Effector CD4-positive, alpha-beta T cell (primary cell): ENCODE results near the gene PKP2.

Source experiments
- DNase-seq: peaks from one replicate; pipeline ENCODE4 v3.0.0-alpha.2; 2020

Gene PKP2

GRCh38 chr12:32742133-32742532 lies 154.4 kb downstream of the PKP2 start:
- DNase-seq, result no peak
